Measurements from ENCODE around the gene RNU6-7.

Gene RNU6-7

GRCh38 chr14:32205984-32206383 lies 4.1 kb downstream of the RNU6-7 start:
- DNase-seq, result no peak

GRCh38 chr14:32206552-32206951 lies 4.7 kb downstream of the RNU6-7 start:
- no peak for DNase-seq

- no peak for DNase-seq
These were observed 6.6 kb downstream of the RNU6-7 start for GRCh38 chr14:32208490-32208889.

- DNase-seq, result no peak
These were observed 7.6 kb downstream of the RNU6-7 start for GRCh38 chr14:32209471-32209870.

- DNase-seq, result no peak
These were observed 9.2 kb downstream of the RNU6-7 start for GRCh38 chr14:32211068-32211404.

GRCh38 chr14:32212833-32213232 lies 11.0 kb downstream of the RNU6-7 start:
- DNase-seq, result no peak

- no peak for DNase-seq
These were observed 15.5 kb downstream of the RNU6-7 start for GRCh38 chr14:32217301-32217700.

GRCh38 chr14:32224737-32225377 lies 23.0 kb downstream of the RNU6-7 start:
- no peak for DNase-seq

GRCh38 chr14:32225378-32225920 lies 23.6 kb downstream of the RNU6-7 start:
- DNase-seq, result no peak

- no peak for DNase-seq
These were observed 24.2 kb downstream of the RNU6-7 start for GRCh38 chr14:32226056-32226455.

- no peak for DNase-seq
These were observed 28.3 kb downstream of the RNU6-7 start for GRCh38 chr14:32230181-32230580.

GRCh38 chr14:32230695-32231280 lies 28.9 kb downstream of the RNU6-7 start:
- no peak for DNase-seq

- DNase-seq, result no peak
These were observed 30.6 kb downstream of the RNU6-7 start for GRCh38 chr14:32232481-32232880.

- DNase-seq, result no peak
These were observed 31.4 kb downstream of the RNU6-7 start for GRCh38 chr14:32233260-32233659.

GRCh38 chr14:32244404-32244803 lies 42.6 kb downstream of the RNU6-7 start:
- DNase-seq, result no peak

GRCh38 chr14:32246751-32247150 lies 44.9 kb downstream of the RNU6-7 start:
- DNase-seq, result no peak

- DNase-seq, result no peak
These were observed 47.5 kb downstream of the RNU6-7 start for GRCh38 chr14:32249371-32249770.

GRCh38 chr14:32249780-32250179 lies 47.9 kb downstream of the RNU6-7 start:
- DNase-seq, result no peak

GRCh38 chr14:32250681-32251080 lies 48.8 kb downstream of the RNU6-7 start:
- DNase-seq, result no peak

- DNase-seq, result no peak
These were observed 49.7 kb downstream of the RNU6-7 start for GRCh38 chr14:32251530-32251929.

Measured in SIG-M5 (cell line).